Mucosa of rectum (tissue), 2 donors: ENCODE results near the gene DDOST.

Experiments
- H3K27ac ChIP-seq, 2 donors: one replicate each; pipeline ENCODE4 v1.7.0; 2013; ENCODE audit warnings: inconsistent platforms in 2 of 2, low read depth in 2 of 2, low read length in 2 of 2
- H3K27me3 ChIP-seq, 2 donors: one replicate each; pipeline ENCODE4 v1.7.0; 2013; ENCODE audit warnings: low read length in 2 of 2; ENCODE audit not compliant: control insufficient read depth in 2 of 2, insufficient read depth in 2 of 2
- H3K36me3 ChIP-seq, 2 donors: one replicate each; pipeline ENCODE4 v1.7.0; 2013; ENCODE audit warnings: low read length in 2 of 2; ENCODE audit not compliant: control insufficient read depth in 2 of 2, insufficient read depth in 2 of 2
- H3K4me1 ChIP-seq, 2 donors: one replicate each; pipeline ENCODE4 v1.7.0; 2013; ENCODE audit warnings: low read length in 2 of 2, mild to moderate bottlenecking in 1 of 2; ENCODE audit not compliant: control insufficient read depth in 2 of 2, insufficient read depth in 2 of 2
- H3K4me3 ChIP-seq, 2 donors: one replicate each; pipeline ENCODE4 v1.7.0; 2013; ENCODE audit warnings: low read length in 2 of 2
- H3K9ac ChIP-seq, 2 donors: one replicate each; pipeline ENCODE4 v1.7.0; 2013; ENCODE audit warnings: low read length in 2 of 2, low read depth in 1 of 2, mild to moderate bottlenecking in 1 of 2
- H3K9me3 ChIP-seq, 2 donors: one replicate each; pipeline ENCODE4 v1.7.0; 2013; ENCODE audit warnings: low read length in 2 of 2; ENCODE audit not compliant: control insufficient read depth in 2 of 2
- donor health status: healthy.
- donor health status: Normal muscosa, but diverticular disease.

DDOST gene

GRCh38 chr1:20644416-20644815 is 16.8 kb downstream of the DDOST start:
- H3K9me3 ChIP-seq: no peaks in the 10 kb centered on the region
- peaks cover 49 to 68% of the 10 kb centered on the region in 2 donors for H3K36me3 ChIP-seq
- no peaks in the 10 kb centered on the region for H3K4me1 ChIP-seq
- H3K4me3 ChIP-seq: no peak overlapping the region
- H3K27ac ChIP-seq: no peak overlapping the region
- no peaks in the 10 kb centered on the region for H3K27me3 ChIP-seq
- no peak overlapping the region for H3K9ac ChIP-seq

DNA sequence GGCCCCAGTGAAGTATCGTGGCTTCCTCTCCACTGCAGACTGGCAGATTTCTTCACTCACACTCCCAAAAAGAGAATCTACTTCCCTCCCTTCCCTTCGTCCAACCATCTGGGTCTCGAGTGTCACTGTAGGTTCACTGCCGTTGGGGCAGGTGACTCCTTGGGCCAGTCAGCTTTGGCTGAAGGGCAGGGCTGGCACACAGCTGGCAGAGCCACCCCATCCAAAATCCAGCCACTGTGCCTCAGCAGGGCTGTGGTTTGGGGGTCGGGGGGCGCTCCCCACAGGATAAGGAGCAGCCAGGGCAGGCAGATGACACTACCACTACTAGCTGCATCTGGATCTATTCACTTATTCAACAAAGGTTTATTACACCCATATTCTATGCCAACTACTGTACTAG is 18.1 kb downstream of the DDOST start:
- Histone ChIP-seq H3K4me3 (no peak overlapping the region), H3K36me3 (peaks cover 45 to 67% of the 10 kb centered on the region in 2 donors), H3K9me3 (no peaks in the 10 kb centered on the region), H3K27me3 (no peaks in the 10 kb centered on the region), H3K4me1 (no peaks in the 10 kb centered on the region), H3K27ac (no peak overlapping the region), H3K9ac (no peak overlapping the region)

GRCh38 chr1:20641975-20642374 is 19.2 kb downstream of the DDOST start:
- no peak overlapping the region for H3K27ac ChIP-seq
- peaks cover 46 to 72% of the 10 kb centered on the region in 2 donors for H3K36me3 ChIP-seq
- H3K27me3 ChIP-seq: no peaks in the 10 kb centered on the region
- H3K9ac ChIP-seq: no peak overlapping the region
- no peak overlapping the region for H3K4me3 ChIP-seq
- no peaks in the 10 kb centered on the region for H3K4me1 ChIP-seq
- no peaks in the 10 kb centered on the region for H3K9me3 ChIP-seq

GRCh38 chr1:20640183-20640597 is 21.0 kb downstream of the DDOST start:
- no peaks in the 10 kb centered on the region for H3K4me1 ChIP-seq
- no peak overlapping the region for H3K4me3 ChIP-seq
- H3K9me3 ChIP-seq: no peaks in the 10 kb centered on the region
- H3K36me3 ChIP-seq: peaks cover 45 to 66% of the 10 kb centered on the region in 2 donors
- no peak overlapping the region for H3K9ac ChIP-seq
- H3K27ac ChIP-seq: no peak overlapping the region
- H3K27me3 ChIP-seq: no peaks in the 10 kb centered on the region

GRCh38 chr1:20636785-20637347 is 24.3 kb downstream of the DDOST start:
- H3K9ac ChIP-seq: no peak overlapping the region
- peaks cover 27 to 39% of the 10 kb centered on the region in 2 donors for H3K36me3 ChIP-seq
- H3K27me3 ChIP-seq: no peaks in the 10 kb centered on the region
- no peak overlapping the region for H3K27ac ChIP-seq
- H3K4me1 ChIP-seq: peaks cover 16 to 18% of the 10 kb centered on the region in 2 donors
- no peaks in the 10 kb centered on the region for H3K9me3 ChIP-seq
- no peak overlapping the region for H3K4me3 ChIP-seq

DNA sequence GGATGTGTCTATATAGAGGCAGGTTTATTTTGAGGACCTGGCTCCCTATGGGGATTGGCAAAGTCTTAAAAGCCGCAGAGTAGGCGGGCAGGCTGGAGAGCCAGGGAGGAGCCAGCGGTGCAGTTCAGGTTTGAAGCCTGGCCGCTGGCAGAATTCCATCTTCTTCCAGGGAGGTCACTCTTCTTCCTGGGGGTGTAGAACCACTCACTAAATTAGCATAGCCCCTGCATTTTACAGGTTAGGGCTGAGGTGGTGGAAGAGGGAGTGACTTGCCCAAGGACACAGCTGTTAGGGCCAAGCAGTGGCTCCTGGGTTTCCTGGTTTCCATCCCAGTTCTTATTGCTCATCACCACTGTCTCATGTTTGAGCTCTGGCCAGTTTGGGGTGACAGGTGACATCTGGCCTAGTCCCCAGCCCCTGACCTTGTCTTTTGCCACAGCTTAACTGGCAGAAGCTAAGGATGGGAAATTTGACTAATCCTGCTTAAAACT is 26.5 kb downstream of the DDOST start:
- H3K9ac ChIP-seq: peak overlapping the region in 1 of 2 donors; percentile 94
- H3K36me3 ChIP-seq: peaks cover 18 to 23% of the 10 kb centered on the region in 2 donors
- H3K4me3 ChIP-seq: peak overlapping the region; percentile 81 to 85
- no peaks in the 10 kb centered on the region for H3K27me3 ChIP-seq
- H3K9me3 ChIP-seq: no peaks in the 10 kb centered on the region
- H3K4me1 ChIP-seq: peaks cover 16 to 18% of the 10 kb centered on the region in 2 donors
- peak overlapping the region; percentile 95 to 97 for H3K27ac ChIP-seq

DNA sequence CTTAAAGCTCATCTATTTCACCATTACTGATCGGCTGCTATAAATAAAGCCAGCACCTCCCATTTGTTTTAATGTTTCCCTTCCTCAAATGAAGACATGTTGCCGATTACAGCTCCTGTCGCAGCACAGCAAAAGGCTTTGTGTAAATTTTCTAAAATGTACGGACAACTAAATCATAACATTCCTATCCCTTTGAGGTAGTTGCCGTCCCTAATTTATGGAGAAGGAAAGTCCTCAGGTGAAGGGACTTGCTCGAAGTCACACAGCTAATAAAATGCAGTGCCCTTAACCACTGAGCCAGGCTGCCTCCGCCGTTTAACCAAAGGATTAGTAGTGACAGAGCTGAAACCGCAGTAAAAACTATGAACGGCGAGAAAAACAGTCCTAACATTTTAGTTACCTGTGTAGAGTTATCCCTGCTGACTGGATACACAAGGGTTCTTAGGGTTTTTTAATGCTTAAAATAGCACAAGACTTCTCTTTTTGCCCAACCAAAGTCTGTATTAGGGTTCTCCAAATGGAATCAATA is 27.0 kb downstream of the DDOST start:
- no peaks in the 10 kb centered on the region for H3K27me3 ChIP-seq
- peaks cover 16 to 18% of the 10 kb centered on the region in 2 donors for H3K4me1 ChIP-seq

DNA sequence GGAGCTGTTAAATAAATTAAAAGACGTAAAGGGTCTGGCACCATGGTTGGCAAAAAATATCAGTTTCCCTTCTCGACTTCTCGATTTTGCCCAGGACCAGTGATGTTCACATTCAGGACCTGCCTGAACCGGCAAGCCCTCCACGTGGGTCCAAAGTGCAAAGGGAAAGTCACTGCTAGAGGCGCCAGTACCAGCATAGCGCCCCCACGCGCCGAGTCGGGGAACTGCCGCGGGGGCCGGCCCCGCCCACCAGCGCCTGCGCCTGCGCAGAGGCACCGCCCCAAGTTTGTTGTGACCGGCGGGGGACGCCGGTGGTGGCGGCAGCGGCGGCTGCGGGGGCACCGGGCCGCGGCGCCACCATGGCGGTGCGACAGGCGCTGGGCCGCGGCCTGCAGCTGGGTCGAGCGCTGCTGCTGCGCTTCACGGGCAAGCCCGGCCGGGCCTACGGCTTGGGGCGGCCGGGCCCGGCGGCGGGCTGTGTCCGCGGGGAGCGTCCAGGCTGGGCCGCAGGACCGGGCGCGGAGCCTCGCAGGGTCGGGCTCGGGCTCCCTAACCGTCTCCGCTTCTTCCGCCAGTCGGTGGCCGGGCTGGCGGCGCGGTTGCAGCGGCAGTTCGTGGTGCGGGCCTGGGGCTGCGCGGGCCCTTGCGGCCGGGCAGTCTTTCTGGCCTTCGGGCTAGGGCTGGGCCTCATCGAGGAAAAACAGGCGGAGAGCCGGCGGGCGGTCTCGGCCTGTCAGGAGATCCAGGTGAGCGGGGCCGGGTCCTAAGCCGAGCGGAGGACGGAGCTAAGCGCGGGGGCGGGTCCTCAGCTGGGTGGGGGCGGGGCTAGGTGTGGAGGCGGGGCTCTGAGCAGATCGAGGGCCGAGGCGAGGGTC is 27.7 kb downstream of the DDOST start, which contains the start of gene PINK1:
Gene PINK1, plus strand, starts transcription at position 269 of the 875 bp plus-strand sequence. Its CDS starts 91 bp downstream, at position 360.
- Histone ChIP-seq H3K4me3 (peak within 1 kb of the TSS; percentile 81 to 85), H3K9ac (peak within 1 kb of the TSS; percentile 77 to 94), H3K36me3 (peaks cover 10 to 11% of the 10 kb centered on the region in 2 donors), H3K9me3 (no peaks in the 10 kb centered on the region), H3K27me3 (no peaks in the 10 kb centered on the region), H3K4me1 (peaks cover 16 to 18% of the 10 kb centered on the region in 2 donors), H3K27ac (peak within 1 kb of the TSS; percentile 95 to 97)

More for the DNA sequence above, 27.0 kb downstream of the DDOST start:
- Histone ChIP-seq H3K4me3 (peak overlapping the region; percentile 81 to 85), H3K9ac (peak overlapping the region; percentile 69 to 94), H3K9me3 (no peaks in the 10 kb centered on the region), H3K27ac (peak overlapping the region; percentile 95 to 97), H3K36me3 (peaks cover 14 to 18% of the 10 kb centered on the region in 2 donors)

DNA sequence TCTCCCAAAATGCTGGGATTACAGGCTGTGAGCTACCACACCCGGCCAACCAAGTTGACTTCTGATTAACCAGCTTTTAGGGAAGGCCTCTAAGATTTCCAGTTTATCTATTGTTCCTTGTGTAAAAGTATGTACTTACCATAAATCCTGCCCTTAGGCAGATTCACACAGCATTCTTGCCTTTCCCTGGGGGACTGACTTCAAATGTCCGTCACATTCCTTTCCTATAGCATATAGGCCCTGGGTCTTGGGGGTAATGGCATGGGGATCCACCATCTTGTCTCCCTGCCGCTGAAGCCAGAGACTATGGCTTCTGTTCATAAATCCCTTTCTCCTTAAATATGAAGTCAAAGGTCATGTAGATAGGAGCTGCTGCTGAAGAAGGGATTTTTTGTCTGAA is 28.8 kb downstream of the DDOST start:
- Histone ChIP-seq H3K4me3 (no peak overlapping the region), H3K9ac (peak overlapping the region in 1 of 2 donors; percentile 24), H3K27me3 (no peaks in the 10 kb centered on the region), H3K36me3 (peaks cover 2 to 5% of the 10 kb centered on the region in 2 donors), H3K27ac (no peak overlapping the region), H3K4me1 (peaks cover 16 to 18% of the 10 kb centered on the region in 2 donors), H3K9me3 (no peaks in the 10 kb centered on the region)

DNA sequence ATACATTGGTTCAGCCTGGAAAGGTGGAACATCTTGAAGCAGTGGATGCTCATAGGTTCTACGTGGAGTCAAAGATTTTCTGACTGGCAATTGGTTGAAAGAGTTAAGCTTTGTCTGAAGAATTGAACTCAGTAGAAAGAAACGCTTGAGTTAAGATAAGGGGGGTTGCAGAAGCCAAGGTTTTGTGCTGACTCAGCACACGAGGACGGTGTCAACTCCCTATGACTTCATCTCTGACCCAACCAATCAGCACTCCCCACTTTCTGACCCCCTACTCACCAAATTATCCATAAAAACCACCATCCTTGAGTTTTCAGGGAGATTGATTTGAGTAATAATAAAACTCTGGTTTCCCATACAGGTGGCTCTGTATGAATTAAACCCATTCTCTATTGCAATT is 30.4 kb downstream of the DDOST start:
- Histone ChIP-seq H3K27ac (no peak overlapping the region), H3K4me3 (no peak overlapping the region), H3K36me3 (no peaks in the 10 kb centered on the region), H3K4me1 (peaks cover 16 to 18% of the 10 kb centered on the region in 2 donors), H3K9me3 (no peaks in the 10 kb centered on the region), H3K27me3 (no peaks in the 10 kb centered on the region), H3K9ac (no peak overlapping the region)
